HUES6 (cell line): ENCODE data around the gene ATPAF1.
A peak's percentile ranks its signal among the peaks of the same experiment; 100 is the strongest.
"Not testable (repeated sequence)": the region's sequence is repeated elsewhere in the genome, so short reads cannot be mapped to it uniquely, and the experiment has no call there.

Experiments
- H3K27ac ChIP-seq: 2 replicates; pipeline ENCODE4 v1.7.0; 2013; ENCODE audit warnings: low read depth, mild to moderate bottlenecking, low read length, inconsistent platforms
- H3K27me3 ChIP-seq: 2 replicates; pipeline ENCODE4 v1.6.1; 2013; ENCODE audit warnings: low read length; ENCODE audit not compliant: control insufficient read depth, insufficient read depth
- H3K36me3 ChIP-seq: 2 replicates; pipeline ENCODE4 v1.6.1; 2013; ENCODE audit warnings: low read length; ENCODE audit not compliant: control insufficient read depth, insufficient read depth
- H3K4me1 ChIP-seq: 2 replicates; pipeline ENCODE4 v1.6.1; 2013; ENCODE audit warnings: low read length; ENCODE audit not compliant: control insufficient read depth, insufficient read depth
- H3K4me3 ChIP-seq: 2 replicates; pipeline ENCODE4 v1.5.1; 2013; ENCODE audit warnings: low read depth, low read length
- H3K9ac ChIP-seq: one replicate; pipeline ENCODE4 v1.6.1; 2013; ENCODE audit warnings: mild to moderate bottlenecking, low read length
- H3K9me3 ChIP-seq: 2 replicates; pipeline ENCODE4 v1.6.1; 2013; ENCODE audit warnings: low read depth, low read length; ENCODE audit not compliant: control insufficient read depth, insufficient read depth

Gene ATPAF1

DNA sequence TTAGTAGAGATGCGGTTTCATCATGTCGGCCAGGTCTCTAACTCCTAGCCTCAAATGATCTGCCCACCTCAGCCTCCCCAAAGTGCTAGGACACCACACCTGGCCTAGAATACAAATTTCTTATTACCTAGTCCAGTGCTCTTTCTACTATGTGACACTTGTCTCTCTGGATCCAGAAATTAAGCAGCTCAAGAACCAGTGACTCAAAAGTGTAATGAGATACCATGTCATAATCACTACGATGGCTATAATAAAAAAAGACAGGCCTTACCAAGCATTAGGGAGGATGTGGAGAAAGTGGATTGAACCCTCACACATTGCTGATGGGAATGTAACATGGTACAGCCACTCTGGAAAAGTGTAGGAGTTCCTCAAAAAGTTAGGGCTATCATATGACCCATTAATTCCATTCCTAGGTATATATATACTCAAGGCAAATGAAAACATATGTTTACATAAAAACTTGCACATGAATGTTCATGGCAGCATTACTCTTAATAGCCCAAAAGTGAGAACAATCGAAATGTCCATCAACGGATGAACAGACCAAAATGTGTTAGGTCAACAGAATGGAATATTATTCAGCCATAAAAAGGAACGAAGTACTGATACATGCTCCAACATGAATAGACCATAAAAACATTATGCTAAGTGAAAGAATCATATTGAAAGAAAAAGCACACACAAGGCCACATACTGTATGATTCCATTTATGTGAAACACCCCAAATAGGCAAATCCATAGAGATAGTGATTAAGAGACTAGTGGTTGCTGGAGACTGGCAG is 11.8 kb upstream of the ATPAF1 start:
- Histone ChIP-seq H3K4me1 (peaks cover 18% of the 10 kb centered on the region), H3K4me3 (no peak overlapping the region), H3K27me3 (no peaks in the 10 kb centered on the region), H3K27ac (no peak overlapping the region), H3K9ac (no peak overlapping the region), H3K36me3 (peaks cover 83% of the 10 kb centered on the region), H3K9me3 (no peaks in the 10 kb centered on the region)

DNA sequence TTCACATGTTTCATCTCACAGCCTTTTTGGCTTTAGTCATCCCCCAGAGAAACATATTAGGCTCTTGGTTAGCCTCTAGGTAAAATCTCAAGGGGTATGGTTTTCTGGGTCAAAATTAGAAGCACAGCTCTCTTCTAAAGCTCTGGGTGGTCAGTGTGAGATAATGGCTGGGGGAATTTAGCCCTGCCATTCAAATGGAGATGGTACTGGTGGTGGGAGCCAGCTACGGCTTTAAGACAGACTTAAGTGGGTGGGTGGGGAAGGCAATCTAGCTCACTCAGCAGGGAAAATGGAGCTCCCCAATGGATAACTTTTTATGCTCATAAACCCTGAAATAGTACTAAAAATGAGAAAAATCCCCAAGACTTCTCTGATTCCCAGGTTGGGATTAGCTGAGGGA is 9.2 kb upstream of the ATPAF1 start:
- H3K9me3 ChIP-seq: no peaks in the 10 kb centered on the region
- H3K4me1 ChIP-seq: peaks cover 18% of the 10 kb centered on the region
- no peak overlapping the region for H3K9ac ChIP-seq
- H3K36me3 ChIP-seq: peaks cover 56% of the 10 kb centered on the region
- H3K27me3 ChIP-seq: no peaks in the 10 kb centered on the region
- H3K4me3 ChIP-seq: no peak overlapping the region
- no peak overlapping the region for H3K27ac ChIP-seq

DNA sequence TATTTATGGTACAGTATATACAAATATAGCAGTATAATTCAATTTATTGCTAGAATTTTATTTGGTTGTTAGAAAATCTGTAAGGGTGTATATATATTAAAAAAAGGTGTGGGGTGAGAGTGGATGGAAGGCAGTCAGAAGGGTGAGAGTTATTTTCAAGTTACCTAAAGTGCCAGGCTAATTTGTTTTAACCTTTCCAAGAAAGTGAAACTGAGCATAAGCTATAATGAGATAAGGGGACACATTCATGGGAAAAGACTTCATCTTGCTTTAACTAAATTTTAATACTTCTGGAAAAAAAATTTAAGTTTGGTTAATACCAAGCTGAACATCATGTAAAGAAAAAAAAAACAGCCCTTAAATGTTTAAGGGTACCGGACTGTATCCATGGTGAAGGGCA is 8.4 kb upstream of the ATPAF1 start:
- Histone ChIP-seq H3K27ac (no peak overlapping the region), H3K27me3 (no peaks in the 10 kb centered on the region), H3K9me3 (no peaks in the 10 kb centered on the region), H3K4me3 (no peak overlapping the region), H3K36me3 (peaks cover 48% of the 10 kb centered on the region), H3K4me1 (peaks cover 18% of the 10 kb centered on the region), H3K9ac (no peak overlapping the region)

DNA sequence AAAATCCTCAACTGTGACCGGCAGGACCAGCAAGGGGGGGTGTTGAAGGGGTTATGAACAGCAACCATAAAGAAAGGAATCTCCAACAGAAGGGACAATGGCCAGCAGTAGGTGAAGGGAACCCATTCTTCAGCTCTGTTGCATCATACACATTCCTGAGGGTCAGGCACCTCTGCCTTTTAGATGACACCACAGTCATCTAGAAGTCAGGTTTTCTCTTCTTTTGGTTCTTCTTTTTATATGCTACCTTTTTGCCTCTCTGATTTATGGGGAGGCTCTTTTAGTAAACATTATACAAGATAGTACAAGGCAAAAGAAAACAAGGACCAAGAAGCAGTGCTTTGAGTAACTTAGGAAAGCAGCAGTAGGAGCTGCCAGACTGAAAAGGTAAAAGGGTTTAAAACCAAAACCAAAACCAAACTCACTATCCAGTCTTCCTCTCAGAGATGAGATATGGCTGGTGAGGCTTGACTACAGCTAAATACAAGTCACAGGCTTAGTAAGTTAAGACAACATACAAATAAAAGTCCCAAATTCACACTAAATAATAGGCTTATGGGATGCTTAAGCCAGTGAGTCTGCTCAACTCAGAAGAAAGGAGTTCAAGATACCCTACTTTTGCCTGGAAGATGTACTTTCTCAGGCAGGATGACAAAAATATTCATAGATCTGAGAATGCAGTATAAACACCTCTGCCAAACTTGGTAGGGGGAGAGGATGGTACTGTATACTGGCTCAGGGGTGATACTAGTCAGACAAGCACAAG is 7.6 kb upstream of the ATPAF1 start:
- H3K27ac ChIP-seq: no peak overlapping the region
- no peak overlapping the region for H3K4me3 ChIP-seq
- no peaks in the 10 kb centered on the region for H3K9me3 ChIP-seq
- no peaks in the 10 kb centered on the region for H3K27me3 ChIP-seq
- H3K9ac ChIP-seq: no peak overlapping the region
- H3K36me3 ChIP-seq: peaks cover 40% of the 10 kb centered on the region
- peaks cover 18% of the 10 kb centered on the region for H3K4me1 ChIP-seq

DNA sequence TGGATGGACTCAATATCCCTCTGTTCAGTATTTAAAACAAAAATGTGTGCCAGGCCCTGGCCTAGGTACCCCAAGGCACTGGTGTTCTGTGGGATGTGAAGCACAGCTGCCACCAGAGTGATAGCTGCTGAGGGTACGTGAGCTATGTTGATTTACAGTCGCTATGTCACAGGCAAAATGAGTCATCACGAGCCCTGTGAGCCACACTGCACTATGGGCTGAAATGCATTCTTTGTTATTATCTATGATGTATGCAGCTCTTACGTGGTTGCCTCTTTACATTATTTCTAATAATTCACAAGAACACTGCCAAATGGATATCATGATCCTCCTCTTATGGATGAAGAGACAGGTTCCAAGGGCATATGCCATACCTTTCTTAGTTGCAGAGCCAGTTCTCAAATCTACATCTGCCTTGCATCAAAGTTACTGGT is 5.6 kb upstream of the ATPAF1 start:
- H3K9ac ChIP-seq: no peak overlapping the region
- no peaks in the 10 kb centered on the region for H3K27me3 ChIP-seq
- H3K9me3 ChIP-seq: no peaks in the 10 kb centered on the region
- peaks cover 21% of the 10 kb centered on the region for H3K4me1 ChIP-seq
- H3K4me3 ChIP-seq: no peak overlapping the region
- H3K27ac ChIP-seq: no peak overlapping the region
- peaks cover 25% of the 10 kb centered on the region for H3K36me3 ChIP-seq

DNA sequence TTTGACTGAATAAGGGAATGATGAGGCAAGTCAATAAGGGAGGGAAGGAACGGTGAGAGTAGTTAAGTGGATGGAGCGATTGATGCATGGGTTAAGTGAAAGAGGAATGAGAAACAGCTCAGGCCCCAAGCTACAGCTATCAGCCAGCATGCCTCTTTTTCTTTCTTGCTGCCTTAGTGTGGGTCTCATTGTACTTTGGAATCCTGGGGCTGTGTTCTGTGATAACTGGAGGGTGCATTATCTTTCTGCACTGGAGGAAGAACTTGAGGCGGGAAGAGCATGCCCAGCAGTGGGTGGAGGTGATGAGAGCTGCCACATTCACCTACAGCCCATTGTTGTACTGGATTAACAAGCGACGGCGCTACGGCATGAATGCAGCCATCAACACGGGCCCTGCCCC is 4.5 kb upstream of the ATPAF1 start:
- no peaks in the 10 kb centered on the region for H3K27me3 ChIP-seq
- peaks cover 19% of the 10 kb centered on the region for H3K4me1 ChIP-seq
- no peak overlapping the region for H3K4me3 ChIP-seq
- H3K9me3 ChIP-seq: no peaks in the 10 kb centered on the region
- no peak overlapping the region for H3K9ac ChIP-seq
- H3K27ac ChIP-seq: no peak overlapping the region
- H3K36me3 ChIP-seq: peaks cover 19% of the 10 kb centered on the region

DNA sequence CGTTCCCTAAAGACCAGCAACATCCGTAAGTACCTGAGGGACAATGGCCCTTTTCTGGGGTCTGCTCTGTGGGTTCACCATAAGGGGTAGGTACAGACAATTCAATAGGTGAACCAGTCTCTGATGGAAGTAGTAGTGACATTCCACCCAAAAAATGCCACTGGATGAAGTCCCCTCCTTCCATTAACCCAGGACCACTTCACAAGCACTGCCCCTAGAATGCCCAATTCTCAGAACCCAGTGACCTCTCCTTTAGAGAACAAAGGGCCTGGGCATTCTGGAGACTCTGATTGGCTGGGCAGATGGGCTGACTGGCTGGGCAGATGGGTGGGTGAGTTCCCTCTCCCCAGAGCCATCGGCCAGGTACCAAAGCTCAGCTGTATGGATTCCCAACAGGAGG is 3.4 kb upstream of the ATPAF1 start, which contains the start of gene TEX38:
Gene TEX38 (plus strand): TSS at position 301 of the 400 bp plus-strand sequence. CDS start 81 bp downstream, at position 382.
- Histone ChIP-seq H3K4me1 (peaks cover 23% of the 10 kb centered on the region), H3K36me3 (peaks cover 9% of the 10 kb centered on the region), H3K27ac (no peak within 1 kb of the TSS), H3K9me3 (no peaks in the 10 kb centered on the region), H3K27me3 (no peaks in the 10 kb centered on the region), H3K4me3 (no peak within 1 kb of the TSS), H3K9ac (no peak within 1 kb of the TSS)

DNA sequence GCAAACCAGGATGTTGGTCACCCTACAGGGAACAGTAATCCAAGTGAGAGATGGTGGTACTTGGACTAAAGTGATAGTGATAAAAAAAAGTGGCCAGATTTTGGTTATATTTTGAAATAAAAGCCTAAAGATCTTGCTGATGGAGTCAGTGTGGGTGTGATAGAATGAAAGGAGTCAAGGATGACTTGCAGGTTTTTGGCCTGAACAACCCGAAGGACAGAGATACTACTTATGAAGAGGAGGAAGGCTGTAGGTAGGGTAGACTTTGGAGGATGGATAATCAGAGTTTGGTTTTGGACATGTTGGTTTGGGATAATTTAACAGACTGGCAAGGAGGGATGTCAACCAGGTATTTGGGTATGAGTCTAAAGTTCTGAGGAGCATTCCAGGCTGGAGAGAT is 2.0 kb upstream of the ATPAF1 start:
- peaks cover 22% of the 10 kb centered on the region for H3K4me1 ChIP-seq
- no peak overlapping the region for H3K27ac ChIP-seq
- H3K4me3 ChIP-seq: no peak overlapping the region
- H3K9ac ChIP-seq: no peak overlapping the region
- H3K27me3 ChIP-seq: no peaks in the 10 kb centered on the region
- peaks cover under 1% of the 10 kb centered on the region; the same call in 1 of the 2 replicates for H3K36me3 ChIP-seq
- no peaks in the 10 kb centered on the region for H3K9me3 ChIP-seq

DNA sequence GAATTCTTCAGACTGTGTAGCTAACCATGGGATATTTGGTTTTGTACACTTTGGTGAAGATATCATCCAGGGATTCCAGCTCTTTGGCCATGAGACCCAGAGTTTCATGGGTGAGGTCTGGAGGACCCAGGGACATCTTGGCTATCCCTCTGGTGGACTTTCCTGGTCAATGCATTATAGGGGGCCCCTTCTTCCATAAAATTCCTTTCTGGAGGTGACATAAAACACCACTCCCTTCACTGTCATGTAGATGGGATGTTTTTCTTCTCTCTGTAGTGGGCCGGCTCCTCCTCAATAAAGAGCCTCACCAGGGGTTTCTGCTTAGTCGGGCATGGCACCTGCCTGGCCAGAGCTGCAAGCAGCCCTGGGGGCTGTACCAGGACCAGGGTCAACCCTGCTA is 2.2 kb downstream of the ATPAF1 start:
- no peaks in the 10 kb centered on the region for H3K9me3 ChIP-seq

DNA sequence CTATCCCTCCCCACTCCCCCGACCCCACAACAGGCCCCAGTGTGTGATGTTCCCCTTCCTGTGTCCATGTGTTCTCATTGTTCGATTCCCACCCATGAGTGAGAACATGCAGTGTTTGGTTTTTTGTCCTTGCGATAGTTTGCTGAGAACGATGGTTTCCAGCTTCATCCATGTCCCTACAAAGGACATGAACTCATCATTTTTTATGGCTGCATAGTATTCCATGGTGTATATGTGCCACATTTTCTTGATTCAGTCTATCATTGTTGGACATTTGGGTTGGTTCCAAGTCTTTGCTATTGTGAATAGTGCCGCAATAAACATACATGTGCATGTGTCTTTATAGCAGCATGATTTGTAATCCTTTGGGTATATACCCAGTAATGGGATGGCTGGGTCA is 5.2 kb downstream of the ATPAF1 start:
- H3K36me3 ChIP-seq: peaks cover 26% of the 10 kb centered on the region
- not testable (repeated sequence) for H3K4me3 ChIP-seq, H3K9me3 ChIP-seq, H3K9ac ChIP-seq, H3K27me3 ChIP-seq, H3K27ac ChIP-seq
- H3K4me1 ChIP-seq: peaks cover 19% of the 10 kb centered on the region

More for the DNA sequence above, 2.2 kb downstream of the ATPAF1 start:
- peaks cover 22% of the 10 kb centered on the region for H3K4me1 ChIP-seq
- no peaks in the 10 kb centered on the region for H3K27me3 ChIP-seq
- H3K27ac ChIP-seq: no peak overlapping the region
- peaks cover 16% of the 10 kb centered on the region for H3K36me3 ChIP-seq
- peak overlapping the region; percentile 86; the same call in 1 of the 2 replicates for H3K4me3 ChIP-seq
- H3K9ac ChIP-seq: no peak overlapping the region

DNA sequence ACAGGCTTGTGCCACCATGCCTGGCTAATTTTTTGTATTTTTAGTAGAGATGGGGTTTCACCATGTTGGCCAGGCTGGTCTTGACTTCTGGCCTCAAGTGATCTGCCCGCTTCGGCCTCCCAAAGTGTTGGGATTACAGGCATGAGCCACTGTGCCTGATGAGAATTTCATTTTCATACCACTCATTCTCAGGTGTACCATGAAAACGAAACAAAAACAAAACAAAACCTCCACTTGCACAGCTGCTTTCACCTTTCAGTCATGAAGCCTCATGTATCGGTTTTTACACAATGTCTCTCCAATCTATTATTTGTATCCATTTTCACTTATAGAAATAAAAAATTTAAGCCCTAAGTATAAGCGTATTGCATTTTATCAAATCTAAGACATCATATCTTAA is 8.0 kb downstream of the ATPAF1 start:
- peaks cover 51% of the 10 kb centered on the region for H3K36me3 ChIP-seq

More for the DNA sequence above, 8.0 kb downstream of the ATPAF1 start:
- not testable (repeated sequence) for H3K9ac ChIP-seq, H3K27ac ChIP-seq, H3K27me3 ChIP-seq, H3K9me3 ChIP-seq, H3K4me1 ChIP-seq, H3K4me3 ChIP-seq
